AG09309 (cell line): Measurements from ENCODE around the gene ENDOG.
"Not testable (repeated sequence)": the region's sequence is repeated elsewhere in the genome, so short reads cannot be mapped to it uniquely, and the experiment has no call there.

ENCODE experiments used
- DNase-seq: peaks from one replicate; pipeline ENCODE4 v3.0.0-alpha.2; 2010; ENCODE audit warnings: low read depth
- H3K4me3 ChIP-seq: 2 replicates; pipeline ENCODE4 v1.5.1; 2011; ENCODE audit warnings: mild to moderate bottlenecking, low read depth, low read length, moderate library complexity; ENCODE audit not compliant: control insufficient read depth
- CTCF ChIP-seq: IDR thresholded peaks from 2 replicates; pipeline ENCODE4 v1.5.1; 2011; ENCODE audit warnings: mild to moderate bottlenecking, low read depth, low read length, inconsistent platforms; ENCODE audit not compliant: insufficient read depth, control insufficient read depth; ENCODE audit errors: missing control alignments

ENDOG gene

GRCh38 chr9:128870128-128870940 is 52.0 kb downstream of the ENDOG start:
- no peak overlapping the region for H3K4me3 ChIP-seq

GRCh38 chr9:128870941-128871265 is 52.6 kb downstream of the ENDOG start:
- DNase-seq, result not testable (repeated sequence)

More at GRCh38 chr9:128870128-128870940, 52.0 kb downstream of the ENDOG start:
- no peak for TF ChIP-seq CTCF
- no peak for DNase-seq

More at GRCh38 chr9:128870941-128871265, 52.6 kb downstream of the ENDOG start:
- not testable (repeated sequence) for H3K4me3 ChIP-seq
